Fibroblast of skin of back (primary cell): ENCODE data around the gene CYP1A1.
"Not testable (repeated sequence)": the region's sequence is repeated elsewhere in the genome, so short reads cannot be mapped to it uniquely, and the experiment has no call there.

ENCODE experiments used
- DNase-seq: peaks from one replicate; pipeline ENCODE4 v3.0.0-alpha.2; 2013

CYP1A1 gene

DNA sequence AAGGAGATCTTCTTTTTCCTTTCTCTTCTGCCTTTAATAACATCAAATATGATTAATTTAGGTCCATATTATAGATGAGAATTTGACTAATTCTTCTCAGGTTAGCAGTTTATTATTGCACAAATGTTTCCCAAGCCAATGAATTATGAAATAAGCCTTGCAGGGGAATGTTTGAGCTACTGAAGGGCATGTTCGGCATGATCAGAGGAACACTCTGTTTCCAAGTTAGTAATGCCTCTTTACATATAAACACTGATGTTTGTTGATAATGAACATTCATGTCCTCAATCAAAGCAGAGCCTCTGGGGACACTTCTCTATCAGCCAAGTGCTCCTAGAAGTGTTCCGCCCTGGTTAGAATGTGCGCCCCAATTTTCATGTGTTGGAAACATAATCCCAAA is 10.0 kb upstream of the CYP1A1 start:
- no peak for DNase-seq

DNA sequence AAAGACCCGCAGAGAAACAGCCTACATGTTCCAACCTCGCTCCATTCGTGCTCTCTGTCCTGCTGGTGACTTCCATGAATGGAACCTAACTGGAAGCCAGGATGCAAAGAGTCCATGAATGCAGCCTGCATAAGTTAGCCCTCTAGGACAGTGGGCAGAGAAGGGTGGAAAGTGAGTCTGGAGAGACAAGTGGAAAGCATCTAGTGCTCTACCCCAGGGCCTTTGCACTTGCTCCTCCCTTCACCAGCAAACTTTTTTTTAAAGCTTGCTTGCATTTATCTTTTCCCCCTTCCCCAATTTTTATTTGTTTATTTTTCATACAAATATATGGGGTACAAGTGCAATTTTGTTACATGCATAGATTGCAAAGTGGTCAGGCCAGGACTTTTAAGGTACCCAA is 7.9 kb upstream of the CYP1A1 start:
- DNase-seq: no peak

DNA sequence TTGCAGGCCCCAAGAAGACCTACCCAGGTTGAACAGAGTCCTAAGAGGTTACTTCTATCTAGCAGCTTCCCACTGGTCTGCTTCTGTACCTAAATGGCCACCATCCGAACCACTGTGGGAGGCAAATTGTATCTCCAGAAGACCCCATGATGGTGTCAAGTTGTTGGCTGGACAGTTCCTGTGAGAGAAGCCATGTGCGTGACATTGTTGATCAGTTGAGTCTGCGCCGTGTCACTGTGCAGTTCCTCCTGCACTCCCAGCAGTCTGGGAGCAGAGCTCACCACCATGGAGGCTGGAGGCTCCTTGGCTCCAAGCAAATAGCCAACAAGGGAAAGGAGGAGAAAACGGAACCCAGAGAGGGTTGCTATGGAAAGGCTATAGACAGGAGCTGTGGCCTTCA is 7.5 kb upstream of the CYP1A1 start:
- DNase-seq: no peak

DNA sequence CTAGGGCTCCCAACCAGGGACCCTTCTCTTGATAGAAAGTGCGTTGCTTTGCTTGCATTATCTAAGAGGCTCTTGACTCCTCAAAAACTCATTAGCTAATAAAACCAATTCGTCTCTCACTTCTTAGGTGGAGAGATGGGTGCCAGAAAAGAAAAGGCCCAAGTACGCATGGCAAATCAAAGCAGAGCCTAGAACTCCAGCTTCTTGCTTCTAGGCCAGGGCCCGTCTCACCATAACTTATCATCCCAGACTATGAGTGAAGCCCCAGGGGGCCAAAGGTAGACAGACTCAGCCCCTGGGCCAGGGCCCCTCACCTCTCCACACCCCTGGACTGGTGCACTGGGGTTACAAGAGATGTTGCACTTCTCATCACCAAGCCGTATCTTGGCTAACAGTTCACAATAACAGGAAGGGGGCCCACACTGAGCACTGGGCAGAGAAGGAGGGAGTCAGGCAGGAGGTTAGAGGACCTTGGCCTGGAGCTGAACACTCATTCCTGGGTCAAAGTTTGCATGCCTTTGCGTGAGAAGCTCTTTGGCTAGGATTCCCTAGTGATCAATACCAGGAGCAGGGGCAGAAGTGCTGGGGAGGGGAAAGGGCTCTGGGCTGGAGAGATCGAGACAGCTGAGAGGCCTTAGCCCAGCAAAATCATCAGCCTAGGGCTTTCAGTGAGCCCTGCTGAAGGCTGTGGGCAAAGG is 5.4 kb upstream of the CYP1A1 start:
- no peak for DNase-seq

DNA sequence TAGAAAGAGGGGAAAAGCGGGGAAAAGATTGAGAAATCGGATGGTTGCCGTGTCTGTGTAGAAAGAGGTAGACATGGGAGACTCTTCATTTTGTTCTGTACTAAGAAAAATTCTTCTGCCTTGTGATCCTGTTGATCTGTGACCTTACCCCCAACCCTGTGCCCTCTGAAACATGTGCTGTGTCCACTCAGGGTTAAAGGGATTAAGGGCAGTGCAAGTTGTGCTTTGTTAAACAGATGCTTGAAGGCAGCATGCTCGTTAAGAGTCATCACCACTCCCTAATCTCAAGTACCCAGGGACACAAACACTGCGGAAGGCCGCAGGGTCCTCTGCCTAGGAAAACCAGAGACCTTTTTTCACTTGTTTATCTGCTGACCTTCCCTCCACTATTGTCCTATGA is 4.0 kb upstream of the CYP1A1 start:
- DNase-seq: not testable (repeated sequence)

DNA sequence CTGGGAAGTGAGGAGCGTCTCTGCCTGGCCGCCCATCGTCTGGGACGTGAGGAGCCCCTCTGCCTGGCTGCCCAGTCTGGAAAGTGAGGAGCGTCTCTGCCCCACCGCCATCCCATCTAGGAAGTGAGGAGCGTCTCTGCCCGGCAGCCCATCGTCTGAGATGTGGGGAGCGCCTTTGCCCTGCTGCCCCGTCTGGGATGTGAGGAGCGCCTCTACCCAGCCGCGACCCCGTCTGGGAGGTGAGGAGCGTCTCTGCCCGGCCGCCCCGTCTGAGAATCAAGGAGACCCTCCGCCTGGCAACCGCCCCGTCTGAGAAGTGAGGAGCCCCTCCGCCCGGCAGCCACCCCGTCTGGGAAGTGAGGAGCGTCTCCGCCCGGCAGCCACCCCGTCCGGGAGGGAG is 3.4 kb upstream of the CYP1A1 start:
- not testable (repeated sequence) for DNase-seq

DNA sequence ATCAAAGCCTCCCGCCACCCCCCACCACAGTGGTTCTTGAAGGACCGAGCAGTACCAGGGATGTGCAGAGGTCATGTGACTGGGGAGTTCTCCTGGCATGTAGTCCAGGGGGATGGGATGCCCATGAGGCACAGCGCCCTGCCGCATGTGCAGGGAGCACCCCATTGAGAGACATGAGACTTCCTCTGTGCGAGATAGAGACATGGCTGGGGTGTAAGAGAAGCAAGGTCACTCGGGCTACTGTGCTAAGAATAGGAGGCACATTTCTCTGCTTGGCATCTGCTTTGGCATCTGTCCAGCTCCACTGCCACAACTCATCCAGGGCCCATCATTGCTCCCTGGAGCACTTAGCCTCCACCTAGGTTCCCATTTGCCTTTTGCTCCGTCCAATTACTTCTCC is 2.4 kb upstream of the CYP1A1 start:
- no peak for DNase-seq

DNA sequence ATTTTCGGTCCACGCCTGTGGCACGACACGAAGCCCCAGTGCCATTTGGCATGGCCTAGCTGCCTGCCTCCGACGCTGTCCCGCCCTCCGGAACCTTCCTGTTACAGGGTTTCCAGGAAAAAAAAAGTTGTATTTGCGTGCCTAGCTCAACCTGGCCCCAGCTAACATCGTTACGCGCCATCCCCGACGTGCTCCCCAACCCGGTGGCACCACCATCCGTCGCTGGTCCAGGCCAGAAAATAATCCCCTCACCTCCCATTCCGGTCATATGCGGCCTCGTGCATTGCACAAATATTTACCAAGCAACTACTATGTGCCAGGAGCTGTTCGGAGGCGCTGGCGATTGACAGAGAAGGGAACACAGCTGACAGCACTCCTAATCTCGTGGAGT is 1.4 kb upstream of the CYP1A1 start:
- no peak for DNase-seq

DNA sequence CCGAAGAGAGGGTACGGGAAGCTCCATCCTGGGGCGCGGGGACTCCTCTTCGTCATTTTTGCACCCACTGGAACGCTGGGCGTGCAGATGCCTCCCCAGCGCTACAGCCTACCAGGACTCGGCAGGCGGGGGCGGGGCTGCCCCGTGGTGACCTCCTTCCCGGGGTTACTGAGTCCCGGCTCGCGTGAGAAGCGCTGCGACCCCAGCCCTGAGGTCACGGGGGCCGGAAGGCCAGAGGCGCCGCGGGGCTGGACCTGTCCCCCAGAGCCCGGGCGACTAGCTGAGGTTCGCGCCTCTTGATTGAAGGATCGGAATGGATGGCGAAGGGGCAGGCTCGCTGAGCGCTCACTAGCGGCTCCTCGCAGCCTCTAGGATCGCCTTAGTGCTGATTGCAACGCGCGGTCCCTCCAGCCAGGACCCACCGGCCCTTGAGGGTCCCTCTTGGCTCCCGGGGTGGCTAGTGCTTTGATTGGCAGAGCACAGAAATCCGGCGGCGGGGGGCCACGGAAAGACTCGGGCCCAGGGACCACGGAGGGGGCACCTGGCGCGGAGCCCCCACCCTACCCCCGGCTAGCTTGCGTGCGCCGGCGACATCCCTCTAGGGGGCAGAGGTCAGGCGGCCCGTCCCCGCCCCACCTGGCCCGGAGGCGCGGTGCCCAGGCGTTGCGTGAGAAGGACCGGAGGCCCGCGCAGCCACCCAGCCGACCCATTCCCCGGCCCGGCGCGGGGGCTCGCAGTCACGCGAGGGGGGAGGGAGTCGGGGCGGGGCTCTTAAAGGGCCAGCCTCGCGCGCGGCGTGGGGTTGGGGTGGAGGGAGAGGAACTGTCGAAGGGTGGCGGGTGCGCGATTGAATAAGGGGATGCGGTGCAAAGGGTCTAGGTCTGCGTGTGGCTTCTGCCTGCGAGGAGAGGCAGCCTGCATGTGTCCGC is 781 bp upstream of the CYP1A1 start:
- peak; percentile 16 for DNase-seq

DNA sequence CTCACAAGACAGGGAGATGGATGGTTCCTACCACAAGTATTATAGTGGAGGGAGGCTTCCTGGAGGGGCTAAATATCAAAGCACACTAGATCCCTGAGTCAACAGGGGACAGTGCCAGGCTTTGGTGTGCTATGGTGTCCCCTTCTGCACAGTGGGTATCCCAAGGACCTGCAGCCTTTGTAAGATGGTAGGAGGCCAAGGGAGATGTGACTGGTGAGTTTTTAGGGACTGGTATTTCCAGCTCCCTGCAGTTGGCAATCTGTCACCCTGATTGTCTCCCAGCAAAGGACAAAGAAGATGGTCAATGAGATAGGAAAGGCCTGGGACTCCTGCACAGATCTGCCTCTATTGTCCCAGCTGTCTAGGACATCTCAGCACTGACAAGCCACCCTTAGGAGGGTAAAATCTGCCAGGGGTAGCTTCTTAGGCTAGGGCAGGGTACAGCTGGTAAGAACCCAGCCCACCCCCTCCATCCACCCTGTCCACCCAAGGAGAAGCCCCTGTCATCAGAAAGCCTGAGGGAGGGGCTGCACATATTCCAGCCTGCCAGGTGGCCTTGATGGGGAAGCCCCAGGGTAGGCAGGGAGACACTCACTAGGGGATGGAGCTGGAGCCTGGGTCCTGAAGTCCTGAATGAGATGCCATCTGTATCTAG is 631 bp downstream of the CYP1A1 start:
- no peak for DNase-seq

DNA sequence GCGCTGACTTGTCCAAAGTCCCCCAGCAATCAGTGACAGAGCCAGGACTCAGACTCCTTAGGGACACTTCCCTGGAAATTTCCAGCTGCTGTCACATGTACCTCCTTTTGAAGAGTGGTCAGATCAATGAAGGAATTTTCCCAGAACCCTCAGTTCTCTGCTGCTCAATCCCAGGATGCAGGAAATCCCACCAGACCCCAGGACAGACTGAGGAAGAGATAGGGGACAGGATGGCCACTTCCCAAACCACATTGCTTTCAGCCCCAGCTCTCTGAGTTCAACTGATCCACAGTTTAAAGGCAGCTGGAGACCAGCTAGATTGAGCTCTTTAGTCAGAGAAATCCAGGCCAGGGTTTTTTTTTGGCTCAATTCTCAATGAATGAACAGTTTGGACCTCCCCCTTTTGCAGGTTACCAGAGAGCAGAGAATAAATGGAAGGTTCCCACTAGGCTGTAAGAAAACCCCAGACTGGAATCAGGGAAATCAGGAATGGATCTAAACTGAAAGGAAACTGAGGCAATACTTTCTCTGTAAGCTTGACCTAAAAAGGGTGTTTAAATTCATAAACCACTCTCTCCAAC is 1.5 kb downstream of the CYP1A1 start:
- peak; percentile 72 for DNase-seq

DNA sequence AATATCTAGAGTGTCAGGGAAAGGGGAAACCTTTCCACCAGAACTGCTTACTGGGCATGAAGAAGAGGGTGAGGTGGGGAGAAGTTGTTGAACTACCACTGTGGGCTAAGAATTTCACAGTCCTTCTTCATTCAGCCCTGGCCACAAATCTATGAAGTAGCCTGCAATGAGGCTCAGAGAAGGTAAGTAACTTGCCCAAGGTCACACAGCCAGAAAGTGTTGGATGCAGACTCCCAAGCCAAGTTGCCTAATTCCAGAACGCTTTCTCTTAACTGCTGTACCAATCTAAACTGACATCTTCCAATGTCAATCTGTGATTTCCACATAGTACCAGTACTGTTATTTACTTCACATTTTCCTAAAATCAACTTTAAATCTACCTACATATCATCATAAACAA is 2.1 kb downstream of the CYP1A1 start:
- DNase-seq: no peak

DNA sequence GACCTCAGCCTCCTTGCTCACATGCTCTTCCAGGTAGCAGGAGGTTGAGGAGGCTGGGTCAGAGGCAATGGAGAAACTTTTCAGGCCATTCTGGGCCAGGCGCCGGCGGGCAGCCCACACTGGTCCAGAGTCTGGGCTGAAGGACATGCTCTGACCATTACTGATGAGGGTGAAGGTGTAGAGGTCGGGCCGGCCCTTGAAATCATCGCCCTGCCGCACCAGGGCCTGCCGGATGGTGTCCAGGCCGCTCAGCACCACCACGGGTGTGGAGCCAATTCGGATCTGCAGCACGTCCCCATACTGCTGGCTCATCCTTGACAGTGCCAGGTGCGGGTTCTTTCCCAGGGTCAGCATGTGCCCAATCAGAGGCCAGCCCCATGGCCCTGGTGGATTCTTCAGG is 2.7 kb downstream of the CYP1A1 start:
- DNase-seq: no peak

DNA sequence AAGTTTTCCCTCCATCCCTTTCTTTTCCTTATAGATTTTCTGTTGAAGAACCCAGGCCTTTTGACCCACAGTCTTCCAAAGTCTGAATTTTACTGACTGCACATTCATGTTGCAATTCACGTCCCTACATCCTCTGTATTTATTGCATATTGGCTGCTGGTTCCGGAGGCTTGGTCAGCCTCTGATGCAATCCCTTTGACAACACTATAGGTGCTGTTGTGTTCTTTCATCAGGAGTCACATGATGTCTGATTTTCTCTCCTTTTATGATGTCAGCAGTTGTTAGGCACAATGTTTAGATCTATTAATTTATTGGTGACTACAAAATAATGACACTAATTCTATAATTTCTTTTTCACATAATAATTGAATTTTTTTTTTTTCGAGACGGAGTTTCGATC is 8.7 kb downstream of the CYP1A1 start:
- DNase-seq: no peak

DNA sequence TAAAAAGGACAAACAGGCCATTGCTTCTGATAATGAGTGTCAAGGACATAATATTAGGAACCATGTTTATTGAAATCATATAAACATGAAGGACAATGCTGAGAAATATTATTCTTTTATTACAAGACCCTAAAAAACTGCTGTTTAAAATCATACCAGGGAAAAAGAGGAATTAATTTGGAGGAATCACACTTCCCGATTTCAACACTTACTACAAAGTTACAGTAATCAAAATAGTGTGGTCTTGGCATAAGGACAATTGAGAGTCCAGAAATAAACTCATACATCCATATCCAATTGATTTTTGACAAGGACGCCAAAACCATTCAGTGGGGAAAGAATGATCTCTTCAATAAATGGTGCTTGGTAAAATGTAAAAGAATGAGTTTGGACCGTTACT is 13.0 kb downstream of the CYP1A1 start:
- no peak for DNase-seq

DNA sequence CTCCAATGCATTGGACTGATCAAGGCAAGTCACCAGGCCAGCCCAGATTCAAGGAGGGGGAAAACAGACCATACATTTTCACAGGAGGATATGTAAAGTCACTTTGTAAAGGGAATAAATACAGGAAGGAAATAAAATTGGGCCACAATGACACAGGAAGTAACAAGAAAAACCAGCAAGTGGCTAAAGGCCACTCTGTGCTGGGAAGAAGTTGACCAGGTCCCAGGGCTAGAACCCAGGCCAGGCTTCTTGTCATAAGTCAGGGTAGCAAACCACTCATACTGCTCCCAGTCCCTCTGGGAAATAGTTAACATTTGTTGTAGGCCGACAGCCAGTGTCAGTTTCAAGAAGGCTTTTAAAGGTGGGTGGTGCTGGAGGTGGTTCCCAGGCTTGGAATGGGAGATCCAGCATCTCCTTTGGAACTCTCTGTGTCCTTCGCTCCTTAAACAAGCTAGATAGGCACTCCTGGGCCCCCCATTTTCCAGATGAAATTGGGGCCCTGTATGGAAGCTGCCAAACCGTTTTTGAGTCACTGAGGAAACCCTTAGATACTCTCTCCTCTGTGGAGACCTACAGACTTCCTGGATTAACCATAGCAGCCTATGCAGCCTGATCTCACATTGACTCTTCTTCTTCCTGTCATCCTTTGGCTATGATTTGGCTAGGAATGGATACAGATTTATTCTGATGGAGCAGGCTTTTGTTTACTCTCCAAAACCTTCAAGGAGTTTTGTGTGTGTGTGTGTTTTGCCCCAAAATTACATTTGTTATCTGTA is 14.8 kb downstream of the CYP1A1 start:
- DNase-seq: no peak

DNA sequence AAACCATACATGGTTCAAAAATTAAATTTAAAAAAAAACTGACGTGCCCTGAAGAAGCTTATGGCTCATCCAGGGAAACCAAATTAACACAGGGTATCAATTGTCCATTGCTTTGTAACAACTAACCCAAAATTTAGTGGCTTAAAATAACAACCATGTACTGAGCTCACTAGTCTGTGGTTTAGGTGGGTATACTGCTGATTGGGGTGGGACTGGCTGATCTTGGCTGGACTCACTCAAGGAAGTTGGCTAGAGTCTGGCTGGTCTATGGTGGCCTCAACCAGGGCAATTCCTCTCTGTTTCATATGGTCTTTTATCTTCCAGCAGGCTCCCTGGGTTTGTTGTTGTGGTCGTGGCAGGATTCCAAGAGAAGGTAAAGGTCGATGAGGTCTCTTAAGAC is 15.4 kb downstream of the CYP1A1 start:
- DNase-seq: no peak

DNA sequence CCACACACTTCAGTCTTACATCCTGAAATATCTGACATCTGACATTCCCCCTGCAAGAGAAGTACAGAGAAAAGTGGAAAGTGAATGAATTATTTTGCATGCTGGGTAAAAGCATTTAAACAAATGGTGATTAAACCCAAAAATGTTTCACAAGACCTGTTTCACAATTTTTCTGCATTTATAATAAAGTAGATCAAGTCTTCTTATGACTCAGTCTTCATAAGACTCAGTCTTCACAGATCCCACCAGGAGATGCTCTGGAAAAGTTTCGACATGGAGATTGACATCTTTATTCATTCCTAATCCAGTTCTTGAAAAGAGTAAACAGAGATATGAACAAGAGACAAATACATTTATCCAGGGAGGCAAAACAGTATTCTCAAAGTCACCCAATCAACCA is 16.3 kb downstream of the CYP1A1 start:
- DNase-seq: no peak

DNA sequence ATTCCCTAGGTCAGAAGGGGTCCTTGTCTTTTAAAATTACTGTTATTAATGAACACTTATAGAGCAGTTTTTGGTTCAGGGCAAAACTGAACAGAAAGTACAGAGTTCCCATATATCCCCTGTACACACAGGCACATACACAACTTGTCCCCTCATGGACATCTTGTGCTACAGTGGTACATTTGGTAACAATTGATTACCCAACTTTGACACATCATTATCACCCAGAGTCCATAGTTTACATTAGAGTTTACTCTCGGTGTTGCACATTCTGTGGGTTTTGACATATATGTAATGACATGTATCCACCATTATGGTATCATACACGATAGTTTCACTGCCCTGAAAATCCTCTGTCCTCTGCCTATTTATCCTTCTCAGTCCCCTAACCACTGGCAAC is 28.5 kb downstream of the CYP1A1 start:
- no peak for DNase-seq

DNA sequence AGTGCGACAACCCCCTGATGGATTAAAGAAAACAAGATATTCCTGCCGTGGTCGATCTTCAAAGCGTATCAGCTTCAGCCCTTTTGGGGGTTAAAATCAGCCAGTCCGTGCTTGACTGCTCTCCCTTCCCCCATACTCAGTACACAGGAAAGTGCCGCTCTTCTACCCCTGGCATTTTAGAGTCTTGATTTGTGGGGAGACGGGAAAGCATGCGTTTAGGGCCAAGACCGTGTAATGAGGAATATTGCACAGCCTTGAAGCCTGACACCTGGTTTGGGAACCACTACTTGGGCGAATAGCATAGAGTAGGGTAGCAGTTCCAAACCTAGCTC is 29.0 kb downstream of the CYP1A1 start:
- DNase-seq: no peak

DNA sequence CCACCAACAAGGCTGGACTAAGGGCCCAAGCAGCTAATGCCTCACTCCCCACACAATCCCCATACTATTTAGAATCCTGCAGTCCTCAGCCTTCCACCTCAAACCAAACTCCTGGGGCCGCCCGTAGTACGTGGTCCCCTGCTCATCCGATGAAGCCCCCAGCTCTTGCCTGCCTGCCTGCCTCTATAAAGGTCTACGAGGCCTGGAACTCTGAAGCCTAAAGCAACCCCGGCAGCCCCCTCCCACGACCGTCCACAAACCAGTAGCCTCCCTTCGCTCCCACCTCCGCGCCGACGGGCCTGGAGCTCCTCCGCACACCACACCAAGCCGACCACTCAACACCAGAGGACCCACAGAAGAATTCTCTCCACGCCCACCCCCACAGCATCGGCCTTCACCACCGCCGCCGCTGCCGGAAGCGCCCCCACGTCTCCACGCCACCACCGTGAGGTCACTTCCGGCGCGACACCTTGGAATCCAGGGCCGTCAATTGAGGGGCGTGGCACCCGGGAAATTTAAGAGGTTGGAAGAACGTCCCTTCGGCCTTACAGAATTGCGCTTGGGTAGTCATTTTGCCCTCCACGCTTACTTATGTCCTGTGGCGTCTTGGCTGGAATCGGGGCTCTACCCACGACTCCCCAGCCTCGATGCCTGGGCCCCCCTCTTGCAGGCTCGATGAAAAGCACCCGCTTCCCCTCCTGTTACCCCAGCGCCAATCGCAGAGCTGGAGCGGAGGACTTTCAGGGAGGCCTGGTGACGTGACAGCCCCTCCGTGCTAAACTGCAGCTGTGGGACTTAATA is 29.5 kb downstream of the CYP1A1 start, which contains the start of gene EDC3:
Gene EDC3 (minus strand): TSS at position 428 of the 801 bp plus-strand sequence. CDS start 20,900 bp downstream, outside the sequence.
- peak; percentile 90 for DNase-seq

DNA sequence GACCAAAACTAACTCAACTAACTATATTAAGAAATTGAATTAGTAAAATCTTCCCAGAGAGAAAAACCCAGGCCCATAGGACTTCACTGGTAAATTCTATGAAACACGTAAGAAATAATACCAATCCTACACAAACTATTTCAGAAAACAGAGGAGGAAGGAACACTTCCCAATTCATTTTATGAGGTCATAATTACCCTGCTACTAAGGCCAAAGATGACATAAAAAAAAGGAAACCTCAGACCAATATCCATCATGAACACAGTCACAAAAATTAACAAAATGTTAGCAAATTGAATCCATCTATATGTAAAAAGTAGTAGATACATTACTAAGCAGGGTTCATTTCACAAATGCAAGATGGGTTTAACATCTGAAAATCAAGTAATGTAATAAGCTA is 33.0 kb downstream of the CYP1A1 start:
- DNase-seq: no peak
